GM23338 (cell line): ENCODE measurements around the gene CLSTN1. TPM values are rescaled to one million over a fixed set of nuclear protein-coding genes. Genes with fewer than 3 reads are reported as not detected.

Source experiments
- ATAC-seq: fragments of 200-7000 bp; cut with Tn5 transposase; 3 replicates; pipeline ENCODE4 v1.9.1; 2020
- DNase-seq: peaks from one replicate; pipeline ENCODE4 v3.0.0-alpha.2; 2015; ENCODE audit warnings: low spot score
- H2AFZ ChIP-seq: fragments of 200-600 bp; sonication (generic); 2 replicates; pipeline ENCODE4 v1.8.0; 2016; ENCODE audit warnings: antibody characterized with exemption, mild to moderate bottlenecking, moderate library complexity
- H3F3A ChIP-seq: fragments of 200-600 bp; sonication (generic); replicated peaks from 2 replicates; pipeline ENCODE4 v1.8.0; 2017; ENCODE audit warnings: antibody characterized with exemption, mixed run types, low read depth
- H3K27ac ChIP-seq: fragments of 200-600 bp; sonication (generic); 2 replicates; pipeline ENCODE4 v1.6.1; 2016; ENCODE audit warnings: low read depth
- H3K27me3 ChIP-seq: fragments of 200-600 bp; sonication (generic); 2 replicates; pipeline ENCODE4 v1.8.0; 2016; ENCODE audit warnings: mild to moderate bottlenecking, mixed run types, moderate library complexity; ENCODE audit not compliant: insufficient read depth
- H3K36me3 ChIP-seq: fragments of 200-600 bp; sonication (generic); 2 replicates; pipeline ENCODE4 v1.8.0; 2016; ENCODE audit warnings: mild to moderate bottlenecking; ENCODE audit not compliant: insufficient read depth
- H3K4me1 ChIP-seq: fragments of 200-600 bp; sonication (generic); 2 replicates; pipeline ENCODE4 v1.8.0; 2016; ENCODE audit warnings: mild to moderate bottlenecking, moderate library complexity; ENCODE audit not compliant: insufficient read depth
- H3K4me2 ChIP-seq: fragments of 200-600 bp; sonication (generic); 2 replicates; pipeline ENCODE4 v1.7.1; 2017; ENCODE audit warnings: mixed run types
- H3K4me3 ChIP-seq: fragments of 200-600 bp; sonication (generic); 2 replicates; pipeline ENCODE4 v1.6.1; 2016; ENCODE audit warnings: mixed run types
- H3K79me2 ChIP-seq: fragments of 200-600 bp; sonication (generic); replicated peaks from 2 replicates; pipeline ENCODE4 v1.8.0; 2017; ENCODE audit warnings: mild to moderate bottlenecking; ENCODE audit not compliant: insufficient read depth
- H3K9me2 ChIP-seq: fragments of 200-600 bp; sonication (generic); 2 replicates; pipeline ENCODE4 v1.8.0; 2017; ENCODE audit not compliant: insufficient read depth
- H4K20me1 ChIP-seq: fragments of 200-600 bp; sonication (generic); replicated peaks from 2 replicates; pipeline ENCODE4 v1.8.0; 2017; ENCODE audit warnings: mild to moderate bottlenecking; ENCODE audit not compliant: insufficient read depth
- H3K27ac Mint-ChIP-seq: 2 replicates; pipeline ENCODE4 v1.8.0; 2020; ENCODE audit warnings: inconsistent platforms, mild to moderate bottlenecking, moderate library complexity, mixed read lengths
- H3K27me3 Mint-ChIP-seq: 3 replicates; pipeline ENCODE4 v1.8.0; 2022; ENCODE audit warnings: low read depth, mild to moderate bottlenecking, moderate library complexity, mixed read lengths, inconsistent platforms; ENCODE audit not compliant: insufficient read depth, poor library complexity
- H3K36me3 Mint-ChIP-seq: 3 replicates; pipeline ENCODE4 v1.8.0; 2021; ENCODE audit warnings: low read depth, mild to moderate bottlenecking, inconsistent platforms, moderate library complexity, mixed read lengths
- H3K4me1 Mint-ChIP-seq: 3 replicates; pipeline ENCODE4 v1.8.0; 2020; ENCODE audit warnings: mild to moderate bottlenecking, inconsistent platforms, mixed read lengths
- H3K4me3 Mint-ChIP-seq: 3 replicates; pipeline ENCODE4 v1.8.0; 2021; ENCODE audit warnings: moderate library complexity, mild to moderate bottlenecking, inconsistent platforms, mixed read lengths
- H3K9me3 Mint-ChIP-seq: 3 replicates; pipeline ENCODE4 v1.8.0; 2020; ENCODE audit warnings: moderate library complexity, mild to moderate bottlenecking, inconsistent platforms, mixed read lengths
- CREB1 ChIP-seq: fragments of 250-450 bp; sonication (Bioruptor Pico); IDR thresholded peaks from 2 replicates; pipeline ENCODE4 v1.5.0; 2020; ENCODE audit warnings: low read depth, mild to moderate bottlenecking, moderate library complexity
- EZH2 ChIP-seq: fragments of 200-600 bp; sonication (generic); IDR thresholded peaks from one replicate; pipeline ENCODE4 v1.8.0; 2017; ENCODE audit warnings: antibody characterized with exemption, mild to moderate bottlenecking, low read depth; ENCODE audit not compliant: unreplicated experiment
- JUNB ChIP-seq: IDR thresholded peaks from one replicate; pipeline ENCODE4 v1.6.1; 2016; ENCODE audit warnings: antibody characterized with exemption; ENCODE audit not compliant: unreplicated experiment
- NANOG ChIP-seq: IDR thresholded peaks from 2 replicates; pipeline ENCODE4 v1.6.1; 2016; ENCODE audit warnings: antibody characterized with exemption, borderline replicate concordance
- POLR2AphosphoS5 ChIP-seq: IDR thresholded peaks from 2 replicates; pipeline ENCODE4 v1.6.1; 2016; ENCODE audit warnings: antibody characterized with exemption, low read depth
- REST ChIP-seq: IDR thresholded peaks from one replicate; pipeline ENCODE4 v1.6.1; 2018; ENCODE audit warnings: antibody characterized with exemption; ENCODE audit not compliant: unreplicated experiment
- ZNF331 ChIP-seq: fragments of 250-450 bp; sonication (Bioruptor Pico); IDR thresholded peaks from 2 replicates; pipeline ENCODE4 v1.5.0; 2020; ENCODE audit warnings: low read depth, mild to moderate bottlenecking, moderate library complexity
- polyA plus RNA-seq: library from polyadenylated mRNA; unstranded; fragments of >200 nt; fragmentation: Nextera tagmentation; extraction: Ambion mirVana; gene quantifications from 2 replicates; pipeline ENCODE4 v1.2.1, GENCODE V29; 2016
- total RNA-seq: library from RNA; depleted of rRNA; stranded (reverse); fragments of >200 nt; shearing (Covaris generic); gene quantifications from 2 replicates; pipeline ENCODE4 v1.2.3, GENCODE V29; 2014
- TF ChIP-seq, protein P1 (sequence below), 2 experiments: fragments of 200-600 bp in 1 of 2; sonication (generic) in 1 of 2; conservative IDR thresholded peaks; 2 replicates each; pipeline versions ENCODE4 v1.5.1 to v1.6.1; 2016 to 2017; ENCODE audit warnings: antibody characterized with exemption in 2 of 2, low read depth in 2 of 2, mild to moderate bottlenecking in 2 of 2, moderate library complexity in 1 of 2
- TF ChIP-seq, protein P2 (sequence below): fragments of 250-450 bp; sonication (Bioruptor Pico); IDR thresholded peaks from 2 replicates; pipeline ENCODE4 v1.5.0; 2020; ENCODE audit warnings: mild to moderate bottlenecking, moderate library complexity

The CLSTN1 gene
- total and polyA plus RNA-seq, 2 experiments from 2014 or later, result 38.5 to 66.2 TPM

- Histone ChIP-seq H3K4me2 (no peak overlapping the region), H3K4me1 (peaks cover 5% of the 10 kb centered on the region; the same call in 1 of the 2 replicates), H3F3A (0 out of 2 replicates have a peak, but pooled peaks cover 1% of the 10 kb centered on the region), H3K4me3 (no peak overlapping the region), H3K27ac (no peak overlapping the region), H3K36me3 (no peaks in the 10 kb centered on the region), H4K20me1 (no peaks in the 10 kb centered on the region), H3K9me2 (no peaks in the 10 kb centered on the region), H3K27me3 (no peaks in the 10 kb centered on the region), H3K79me2 (no peaks in the 10 kb centered on the region), H2AFZ (no peak overlapping the region)
- TF ChIP-seq POLR2AphosphoS5 (no peak), NANOG (no peak), ZNF331 (no peak), REST (no peak), EZH2 (no peak), CREB1 (CRISPR knock-in tag) (no peak), JUNB (no peak)
- TF ChIP-seq, protein P1, sequence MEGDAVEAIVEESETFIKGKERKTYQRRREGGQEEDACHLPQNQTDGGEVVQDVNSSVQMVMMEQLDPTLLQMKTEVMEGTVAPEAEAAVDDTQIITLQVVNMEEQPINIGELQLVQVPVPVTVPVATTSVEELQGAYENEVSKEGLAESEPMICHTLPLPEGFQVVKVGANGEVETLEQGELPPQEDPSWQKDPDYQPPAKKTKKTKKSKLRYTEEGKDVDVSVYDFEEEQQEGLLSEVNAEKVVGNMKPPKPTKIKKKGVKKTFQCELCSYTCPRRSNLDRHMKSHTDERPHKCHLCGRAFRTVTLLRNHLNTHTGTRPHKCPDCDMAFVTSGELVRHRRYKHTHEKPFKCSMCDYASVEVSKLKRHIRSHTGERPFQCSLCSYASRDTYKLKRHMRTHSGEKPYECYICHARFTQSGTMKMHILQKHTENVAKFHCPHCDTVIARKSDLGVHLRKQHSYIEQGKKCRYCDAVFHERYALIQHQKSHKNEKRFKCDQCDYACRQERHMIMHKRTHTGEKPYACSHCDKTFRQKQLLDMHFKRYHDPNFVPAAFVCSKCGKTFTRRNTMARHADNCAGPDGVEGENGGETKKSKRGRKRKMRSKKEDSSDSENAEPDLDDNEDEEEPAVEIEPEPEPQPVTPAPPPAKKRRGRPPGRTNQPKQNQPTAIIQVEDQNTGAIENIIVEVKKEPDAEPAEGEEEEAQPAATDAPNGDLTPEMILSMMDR (conservative IDR thresholded peaks at IDR 0.05; ENCODE audit: low read depth in 2 of 2), result no peak
- TF ChIP-seq, protein P2, sequence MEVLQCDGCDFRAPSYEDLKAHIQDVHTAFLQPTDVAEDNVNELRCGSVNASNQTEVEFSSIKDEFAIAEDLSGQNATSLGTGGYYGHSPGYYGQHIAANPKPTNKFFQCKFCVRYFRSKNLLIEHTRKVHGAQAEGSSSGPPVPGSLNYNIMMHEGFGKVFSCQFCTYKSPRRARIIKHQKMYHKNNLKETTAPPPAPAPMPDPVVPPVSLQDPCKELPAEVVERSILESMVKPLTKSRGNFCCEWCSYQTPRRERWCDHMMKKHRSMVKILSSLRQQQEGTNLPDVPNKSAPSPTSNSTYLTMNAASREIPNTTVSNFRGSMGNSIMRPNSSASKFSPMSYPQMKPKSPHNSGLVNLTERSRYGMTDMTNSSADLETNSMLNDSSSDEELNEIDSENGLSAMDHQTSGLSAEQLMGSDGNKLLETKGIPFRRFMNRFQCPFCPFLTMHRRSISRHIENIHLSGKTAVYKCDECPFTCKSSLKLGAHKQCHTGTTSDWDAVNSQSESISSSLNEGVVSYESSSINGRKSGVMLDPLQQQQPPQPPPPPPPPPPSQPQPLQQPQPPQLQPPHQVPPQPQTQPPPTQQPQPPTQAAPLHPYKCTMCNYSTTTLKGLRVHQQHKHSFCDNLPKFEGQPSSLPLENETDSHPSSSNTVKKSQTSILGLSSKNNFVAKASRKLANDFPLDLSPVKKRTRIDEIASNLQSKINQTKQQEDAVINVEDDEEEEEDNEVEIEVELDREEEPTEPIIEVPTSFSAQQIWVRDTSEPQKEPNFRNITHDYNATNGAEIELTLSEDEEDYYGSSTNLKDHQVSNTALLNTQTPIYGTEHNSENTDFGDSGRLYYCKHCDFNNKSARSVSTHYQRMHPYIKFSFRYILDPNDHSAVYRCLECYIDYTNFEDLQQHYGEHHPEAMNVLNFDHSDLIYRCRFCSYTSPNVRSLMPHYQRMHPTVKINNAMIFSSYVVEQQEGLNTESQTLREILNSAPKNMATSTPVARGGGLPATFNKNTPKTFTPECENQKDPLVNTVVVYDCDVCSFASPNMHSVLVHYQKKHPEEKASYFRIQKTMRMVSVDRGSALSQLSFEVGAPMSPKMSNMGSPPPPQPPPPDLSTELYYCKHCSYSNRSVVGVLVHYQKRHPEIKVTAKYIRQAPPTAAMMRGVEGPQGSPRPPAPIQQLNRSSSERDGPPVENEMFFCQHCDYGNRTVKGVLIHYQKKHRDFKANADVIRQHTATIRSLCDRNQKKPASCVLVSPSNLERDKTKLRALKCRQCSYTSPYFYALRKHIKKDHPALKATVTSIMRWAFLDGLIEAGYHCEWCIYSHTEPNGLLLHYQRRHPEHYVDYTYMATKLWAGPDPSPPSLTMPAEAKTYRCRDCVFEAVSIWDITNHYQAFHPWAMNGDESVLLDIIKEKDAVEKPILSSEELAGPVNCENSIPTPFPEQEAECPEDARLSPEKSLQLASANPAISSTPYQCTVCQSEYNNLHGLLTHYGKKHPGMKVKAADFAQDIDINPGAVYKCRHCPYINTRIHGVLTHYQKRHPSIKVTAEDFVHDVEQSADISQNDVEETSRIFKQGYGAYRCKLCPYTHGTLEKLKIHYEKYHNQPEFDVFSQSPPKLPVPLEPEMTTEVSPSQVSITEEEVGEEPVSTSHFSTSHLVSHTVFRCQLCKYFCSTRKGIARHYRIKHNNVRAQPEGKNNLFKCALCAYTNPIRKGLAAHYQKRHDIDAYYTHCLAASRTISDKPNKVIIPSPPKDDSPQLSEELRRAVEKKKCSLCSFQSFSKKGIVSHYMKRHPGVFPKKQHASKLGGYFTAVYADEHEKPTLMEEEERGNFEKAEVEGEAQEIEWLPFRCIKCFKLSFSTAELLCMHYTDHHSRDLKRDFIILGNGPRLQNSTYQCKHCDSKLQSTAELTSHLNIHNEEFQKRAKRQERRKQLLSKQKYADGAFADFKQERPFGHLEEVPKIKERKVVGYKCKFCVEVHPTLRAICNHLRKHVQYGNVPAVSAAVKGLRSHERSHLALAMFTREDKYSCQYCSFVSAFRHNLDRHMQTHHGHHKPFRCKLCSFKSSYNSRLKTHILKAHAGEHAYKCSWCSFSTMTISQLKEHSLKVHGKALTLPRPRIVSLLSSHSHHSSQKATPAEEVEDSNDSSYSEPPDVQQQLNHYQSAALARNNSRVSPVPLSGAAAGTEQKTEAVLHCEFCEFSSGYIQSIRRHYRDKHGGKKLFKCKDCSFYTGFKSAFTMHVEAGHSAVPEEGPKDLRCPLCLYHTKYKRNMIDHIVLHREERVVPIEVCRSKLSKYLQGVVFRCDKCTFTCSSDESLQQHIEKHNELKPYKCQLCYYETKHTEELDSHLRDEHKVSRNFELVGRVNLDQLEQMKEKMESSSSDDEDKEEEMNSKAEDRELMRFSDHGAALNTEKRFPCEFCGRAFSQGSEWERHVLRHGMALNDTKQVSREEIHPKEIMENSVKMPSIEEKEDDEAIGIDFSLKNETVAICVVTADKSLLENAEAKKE, result no peak
- peaks cover 15% of the 10 kb centered on the region for H3K27me3 Mint-ChIP-seq
- DNase-seq (no peak), ATAC-seq (no peak)
- no peak overlapping the region for H3K27ac Mint-ChIP-seq
- no peak overlapping the region for H3K4me3 Mint-ChIP-seq
- H3K36me3 Mint-ChIP-seq, result no peaks in the 10 kb centered on the region; the same call in 2 of the 3 replicates
- H3K4me1 Mint-ChIP-seq, result peaks cover 18% of the 10 kb centered on the region
- 0 out of 3 replicates have a peak, but pooled peaks cover 2% of the 10 kb centered on the region for H3K9me3 Mint-ChIP-seq
These were observed 16.4 kb upstream of the CLSTN1 start for GRCh38 chr1:9840176-9840575.
